ENCODE data around the gene LPIN1. TPM values are rescaled to one million over a fixed set of nuclear protein-coding genes. Genes with fewer than 3 reads are reported as not detected.

The LPIN1 gene
- total and polyA plus RNA-seq, 4 experiments from 2014 or later: 13.3 to 83.9 (median 51.5) TPM

GRCh38 chr2:11777886-11778415, 31.5 kb downstream of the LPIN1 start:
- peaks cover 45 to 72% of the 10 kb centered on the region in 2 donors for H3K36me3 Mint-ChIP-seq
- CTCF ChIA-PET (ENCODE audit: partially characterized antibody): interaction anchor here (0.6 to 13.1 kb wide), 6 partner anchors 24 to 1229 kb away, joined by 3 to 476 read pairs (median 60); partner anchors contain the start of gene LPIN1
- Histone ChIP-seq H3K9me3 (ENCODE audit: control insufficient read depth in 1 of 2, low read length in 2 of 2) (no peaks in the 10 kb centered on the region), H3K36me3 (ENCODE audit: insufficient read depth, low read length) (peaks cover 41% of the 10 kb centered on the region), H3K27me3 (ENCODE audit: insufficient read depth, low read length) (no peaks in the 10 kb centered on the region), H3K4me1 (ENCODE audit: insufficient read depth, low read length) (peaks cover 42% of the 10 kb centered on the region), H3K27ac (ENCODE audit: low read depth, low read length) (peak overlapping the region; percentile 52), H3K4me3 (ENCODE audit: low read length in 2 of 2) (peak overlapping the region; percentile 19 to 30)
- no peak for DNase-seq
- H3K9me3 Mint-ChIP-seq: no peaks in the 10 kb centered on the region
- peak overlapping the region; percentile 64 to 90 (median 87) for H3K27ac Mint-ChIP-seq
- intact Hi-C loops (cut with micrococcal nuclease): loop anchor here (5.0 kb wide), 1 partner anchor 646 kb away; a partner anchor contains a TSS
- H3K27me3 Mint-ChIP-seq: no peaks in the 10 kb centered on the region
- peaks cover 37 to 60% (median 48%) of the 10 kb centered on the region in 4 donors for H3K4me1 Mint-ChIP-seq
- POLR2A ChIA-PET (ENCODE audit: partially characterized antibody): interaction anchor here (0.7 to 3.0 kb wide), 4 partner anchors 29 to 83 kb away, joined by 4 to 15 read pairs (median 10); partner anchors contain the start of gene LPIN1
- H3K4me3 Mint-ChIP-seq: peak overlapping the region; percentile 59 to 84 (median 72)

GRCh38 chr2:11778416-11778815, 32.0 kb downstream of the LPIN1 start:
- Histone ChIP-seq H3K4me3 (ENCODE audit: low read length in 2 of 2) (peak overlapping the region; percentile 19 to 30), H3K9me3 (ENCODE audit: control insufficient read depth in 1 of 2, low read length in 2 of 2) (no peaks in the 10 kb centered on the region), H3K4me1 (ENCODE audit: insufficient read depth, low read length) (peaks cover 41% of the 10 kb centered on the region), H3K36me3 (ENCODE audit: insufficient read depth, low read length) (peaks cover 45% of the 10 kb centered on the region), H3K27me3 (ENCODE audit: insufficient read depth, low read length) (no peaks in the 10 kb centered on the region), H3K27ac (ENCODE audit: low read depth, low read length) (peak overlapping the region; percentile 52)
- Mint-ChIP-seq H3K9me3 (no peaks in the 10 kb centered on the region), H3K4me3 (peak overlapping the region; percentile 59 to 84 (median 72)), H3K27ac (peak overlapping the region; percentile 64 to 90 (median 87)), H3K27me3 (no peaks in the 10 kb centered on the region), H3K36me3 (peaks cover 42 to 71% of the 10 kb centered on the region in 2 donors), H3K4me1 (peaks cover 37 to 56% (median 47%) of the 10 kb centered on the region in 4 donors)
- POLR2A ChIA-PET (ENCODE audit: partially characterized antibody): interaction anchor here (0.7 to 3.0 kb wide), 6 partner anchors 25 to 86 kb away, joined by 4 to 15 read pairs (median 8); partner anchors contain the start of gene LPIN1
- CTCF ChIA-PET (ENCODE audit: partially characterized antibody): interaction anchor here (1.5 to 13.1 kb wide), 8 partner anchors 15 to 1228 kb away, joined by 4 to 476 read pairs (median 10); partner anchors contain the start of gene LPIN1
- DNase-seq: peak in 1 of 5 donors; percentile 16
- intact Hi-C loops (cut with micrococcal nuclease): loop anchor here (5.0 kb wide), 1 partner anchor 646 kb away; a partner anchor contains a TSS

DNA sequence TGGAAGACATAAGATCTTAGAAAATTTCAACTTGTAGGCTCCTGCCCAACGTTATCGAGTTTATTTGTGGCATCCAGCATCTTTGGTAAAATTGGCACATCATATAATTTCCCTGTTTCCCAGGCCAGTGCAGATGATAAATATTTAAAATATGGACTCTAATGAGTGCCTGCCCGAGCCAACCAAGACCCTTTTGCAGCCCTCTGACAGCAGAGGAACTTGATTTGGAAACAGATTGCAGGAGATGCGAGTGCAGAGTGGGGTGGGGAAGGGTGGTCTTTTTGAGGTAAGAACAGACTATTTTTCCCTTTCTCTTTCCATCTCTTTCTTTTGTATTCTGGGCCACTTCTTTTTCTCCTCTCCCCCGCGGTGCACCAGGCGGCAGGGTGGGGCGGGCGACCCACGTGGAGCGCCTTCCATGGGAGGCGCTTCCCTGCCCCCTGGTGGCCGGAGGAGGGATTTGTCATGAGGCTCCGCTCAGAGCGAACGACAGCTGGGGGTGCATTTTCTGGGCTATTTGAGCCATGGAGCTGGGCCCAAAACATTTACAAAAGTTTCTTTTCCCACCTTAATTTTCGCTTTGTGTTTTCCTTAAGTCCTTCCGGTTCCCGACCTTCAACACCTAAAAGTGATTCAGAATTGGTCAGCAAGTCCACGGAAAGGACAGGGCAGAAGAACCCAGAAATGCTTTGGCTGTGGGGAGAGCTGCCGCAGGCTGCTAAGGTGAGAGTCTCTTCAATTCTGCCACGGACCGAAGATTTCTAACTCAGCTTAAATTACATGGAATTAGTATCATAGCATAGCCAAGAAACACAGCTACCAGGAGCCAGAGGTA, 32.7 kb downstream of the LPIN1 start:
- H3K9me3 ChIP-seq (ENCODE audit: control insufficient read depth in 1 of 2, low read length in 2 of 2): no peaks in the 10 kb centered on the region
- H3K4me1 ChIP-seq (ENCODE audit: insufficient read depth, low read length): peaks cover 34% of the 10 kb centered on the region
- Mint-ChIP-seq H3K36me3 (peaks cover 35 to 71% of the 10 kb centered on the region in 2 donors), H3K27me3 (no peaks in the 10 kb centered on the region), H3K4me3 (peak overlapping the region; percentile 59 to 84 (median 72)), H3K9me3 (no peaks in the 10 kb centered on the region), H3K4me1 (peaks cover 32 to 48% (median 39%) of the 10 kb centered on the region in 4 donors), H3K27ac (peak overlapping the region; percentile 64 to 90 (median 87))
- intact Hi-C loops (cut with micrococcal nuclease): loop anchor here (1.0 to 5.0 kb wide), 6 partner anchors 25 to 647 kb away; a partner anchor contains a TSS
- H3K4me3 ChIP-seq (ENCODE audit: low read length in 2 of 2): peak overlapping the region in 1 of 2 donors; percentile 19
- H3K36me3 ChIP-seq (ENCODE audit: insufficient read depth, low read length): peaks cover 49% of the 10 kb centered on the region
- H3K27me3 ChIP-seq (ENCODE audit: insufficient read depth, low read length): no peaks in the 10 kb centered on the region
- H3K27ac ChIP-seq (ENCODE audit: low read depth, low read length): peak overlapping the region; percentile 52
- peak; percentile 79 to 84 (median 81) for DNase-seq
- ChIA-PET CTCF (ENCODE audit: partially characterized antibody) (interaction anchor here (0.7 to 13.1 kb wide), 36 partner anchors 8 to 1228 kb away, joined by 3 to 476 read pairs (median 6); partner anchors contain the start of genes LPIN1, SLC66A3 and TRIB2), POLR2A (ENCODE audit: partially characterized antibody) (interaction anchor here (0.7 to 3.0 kb wide), 12 partner anchors 26 to 646 kb away, joined by 3 to 15 read pairs (median 5); partner anchors contain the start of gene LPIN1)

DNA sequence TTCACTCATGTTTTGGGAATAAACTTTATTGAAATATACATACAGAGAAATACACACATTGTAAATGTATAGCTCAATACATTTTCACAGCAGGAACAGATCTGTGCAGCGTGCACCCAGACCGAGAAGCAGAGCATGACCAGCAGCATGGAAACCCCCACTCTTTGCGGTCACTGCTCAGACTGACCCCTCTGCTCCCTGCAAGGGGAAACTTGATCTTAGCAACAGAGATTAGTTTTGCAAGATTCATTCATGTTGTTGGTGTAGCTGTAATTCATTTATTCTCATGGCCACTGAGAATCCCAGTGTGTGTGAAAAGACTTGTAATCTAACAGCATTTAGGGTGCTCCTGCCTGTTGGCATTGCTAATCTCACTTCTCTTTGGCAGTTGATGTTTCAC, 35.2 kb downstream of the LPIN1 start:
- Histone ChIP-seq H3K36me3 (ENCODE audit: insufficient read depth, low read length) (peaks cover 67% of the 10 kb centered on the region), H3K27me3 (ENCODE audit: insufficient read depth, low read length) (no peaks in the 10 kb centered on the region), H3K4me1 (ENCODE audit: insufficient read depth, low read length) (peaks cover 19% of the 10 kb centered on the region), H3K27ac (ENCODE audit: low read depth, low read length) (no peak overlapping the region), H3K9me3 (ENCODE audit: control insufficient read depth in 1 of 2, low read length in 2 of 2) (no peaks in the 10 kb centered on the region), H3K4me3 (ENCODE audit: low read length in 2 of 2) (no peak overlapping the region)
- CTCF ChIA-PET (ENCODE audit: partially characterized antibody): interaction anchor here (1.2 to 13.1 kb wide), 6 partner anchors 9 to 304 kb away, joined by 4 to 476 read pairs (median 66); partner anchors contain the start of gene LPIN1
- POLR2A ChIA-PET (ENCODE audit: partially characterized antibody): no interaction called here
- intact Hi-C loops (cut with micrococcal nuclease): no loop called here
- H3K4me3 Mint-ChIP-seq: no peak overlapping the region
- no peak for DNase-seq
- no peaks in the 10 kb centered on the region for H3K27me3 Mint-ChIP-seq
- H3K27ac Mint-ChIP-seq: peak overlapping the region in 2 of 7 donors; percentile 29 to 75
- peaks cover 17 to 28% (median 24%) of the 10 kb centered on the region in 4 donors for H3K4me1 Mint-ChIP-seq
- H3K9me3 Mint-ChIP-seq: no peaks in the 10 kb centered on the region
- H3K36me3 Mint-ChIP-seq: peaks cover 39 to 84% of the 10 kb centered on the region in 2 donors

GRCh38 chr2:11784280-11784679, 37.8 kb downstream of the LPIN1 start:
- intact Hi-C loops (cut with micrococcal nuclease): no loop called here
- H3K27ac ChIP-seq (ENCODE audit: low read depth, low read length): no peak overlapping the region
- peaks cover 3 to 5% (median 4%) of the 10 kb centered on the region in 4 donors for H3K4me1 Mint-ChIP-seq
- H3K27ac Mint-ChIP-seq: no peak overlapping the region
- H3K4me1 ChIP-seq (ENCODE audit: insufficient read depth, low read length): peaks cover 3% of the 10 kb centered on the region
- H3K27me3 Mint-ChIP-seq: no peaks in the 10 kb centered on the region
- no peak overlapping the region for H3K4me3 Mint-ChIP-seq
- DNase-seq: no peak
- no peaks in the 10 kb centered on the region for H3K9me3 ChIP-seq (ENCODE audit: control insufficient read depth in 1 of 2, low read length in 2 of 2)
- H3K36me3 ChIP-seq (ENCODE audit: insufficient read depth, low read length): peaks cover 88% of the 10 kb centered on the region
- CTCF ChIA-PET (ENCODE audit: partially characterized antibody): interaction anchor here (0.5 to 13.1 kb wide), 17 partner anchors 8 to 667 kb away, joined by 3 to 476 read pairs (median 4); partner anchors contain the start of gene LPIN1
- POLR2A ChIA-PET (ENCODE audit: partially characterized antibody): interaction anchor here (1.4 kb wide), 1 partner anchor 92 kb away, joined by 3 read pairs; no protein-coding TSS in a partner anchor
- no peaks in the 10 kb centered on the region for H3K9me3 Mint-ChIP-seq
- H3K4me3 ChIP-seq (ENCODE audit: low read length in 2 of 2): no peak overlapping the region
- H3K27me3 ChIP-seq (ENCODE audit: insufficient read depth, low read length): no peaks in the 10 kb centered on the region
- peaks cover 60 to 86% of the 10 kb centered on the region in 2 donors for H3K36me3 Mint-ChIP-seq

DNA sequence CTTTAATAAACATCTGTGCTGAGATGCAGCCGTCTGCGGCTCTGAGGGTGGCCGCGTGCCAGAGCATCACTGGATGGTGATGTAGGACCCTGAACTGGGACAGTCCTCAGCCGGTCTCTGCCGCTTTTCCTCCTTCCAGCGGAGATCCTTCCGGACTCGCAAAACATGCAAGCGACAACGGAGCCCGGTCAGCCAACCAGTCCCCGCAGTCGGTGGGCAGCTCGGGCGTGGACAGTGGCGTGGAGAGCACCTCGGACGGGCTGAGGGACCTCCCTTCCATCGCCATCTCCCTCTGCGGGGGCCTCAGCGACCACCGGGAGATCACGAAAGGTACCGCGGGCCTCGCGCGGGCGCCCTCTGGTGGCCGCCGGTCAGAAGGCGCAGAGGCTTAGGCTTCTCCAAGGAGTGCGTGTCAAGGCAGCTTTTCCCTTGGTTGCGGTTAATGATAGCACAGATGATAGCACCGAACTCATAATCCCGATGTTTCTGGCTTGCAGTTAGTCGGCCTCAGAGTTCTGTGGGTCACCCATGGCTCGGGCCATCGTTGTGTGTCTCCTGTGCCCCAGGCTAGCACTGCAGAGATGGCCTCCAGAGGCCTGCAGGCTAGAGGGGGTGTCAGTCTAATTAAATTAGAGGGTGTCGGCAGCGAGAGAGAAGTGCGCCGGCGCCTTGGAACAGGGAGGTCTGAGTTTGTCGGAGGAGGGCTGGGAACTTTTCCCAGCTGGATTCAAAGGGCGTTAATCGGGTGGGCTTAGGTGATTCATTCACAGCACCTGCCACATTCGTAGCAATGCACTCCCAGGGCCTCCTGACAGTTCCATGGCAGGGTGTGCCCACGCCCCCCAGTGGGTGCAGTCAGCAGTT, 38.5 kb downstream of the LPIN1 start:
- ChIA-PET CTCF (ENCODE audit: partially characterized antibody) (interaction anchor here (0.5 to 13.1 kb wide), 22 partner anchors 8 to 1222 kb away, joined by 3 to 476 read pairs (median 4); partner anchors contain the start of gene LPIN1), POLR2A (ENCODE audit: partially characterized antibody) (no interaction called here)
- Histone ChIP-seq H3K27me3 (ENCODE audit: insufficient read depth, low read length) (no peaks in the 10 kb centered on the region), H3K9me3 (ENCODE audit: control insufficient read depth in 1 of 2, low read length in 2 of 2) (no peaks in the 10 kb centered on the region), H3K4me1 (ENCODE audit: insufficient read depth, low read length) (no peaks in the 10 kb centered on the region), H3K36me3 (ENCODE audit: insufficient read depth, low read length) (peaks cover 88% of the 10 kb centered on the region), H3K4me3 (ENCODE audit: low read length in 2 of 2) (no peak overlapping the region), H3K27ac (ENCODE audit: low read depth, low read length) (no peak overlapping the region)
- no peak overlapping the region for H3K4me3 Mint-ChIP-seq
- H3K36me3 Mint-ChIP-seq: peaks cover 63 to 87% of the 10 kb centered on the region in 2 donors
- H3K4me1 Mint-ChIP-seq: peaks cover 0 to 5% (median under 1%) of the 10 kb centered on the region in 4 donors
- DNase-seq: peak in 4 of 5 donors; percentile 33 to 41 (median 41)
- no peaks in the 10 kb centered on the region for H3K9me3 Mint-ChIP-seq
- H3K27ac Mint-ChIP-seq: no peak overlapping the region
- no peaks in the 10 kb centered on the region for H3K27me3 Mint-ChIP-seq
- intact Hi-C loops (cut with micrococcal nuclease): no loop called here
